Liver (tissue), 3 donors: Measurements from ENCODE around the gene HDAC2.
"Not testable (repeated sequence)": the region's sequence is repeated elsewhere in the genome, so short reads cannot be mapped to it uniquely, and the experiment has no call there.

Source experiments
- CTCF ChIP-seq: fragments of 150-350 bp; IDR thresholded peaks from 2 replicates; pipeline ENCODE4 v1.5.1; 2017; ENCODE audit warnings: improper control_type of control experiment, low read depth, low read length; ENCODE audit not compliant: missing input control
- EGR1 ChIP-seq, 2 donors: IDR thresholded peaks; 2 replicates each; pipeline ENCODE4 v1.6.1; 2016 to 2018; ENCODE audit warnings: antibody characterized with exemption in 2 of 2, low read depth in 2 of 2
- GABPA ChIP-seq, 2 donors: IDR thresholded peaks in 1 of 2; conservative IDR thresholded peaks in 1 of 2; 2 replicates each; pipeline ENCODE4 v1.6.1; 2016; ENCODE audit warnings: antibody characterized with exemption in 2 of 2, mild to moderate bottlenecking in 1 of 2, moderate library complexity in 1 of 2
- RAD21 ChIP-seq, 2 donors: IDR thresholded peaks; 2 replicates each; pipeline ENCODE4 v1.6.1; 2016; ENCODE audit warnings: antibody characterized with exemption in 2 of 2, mild to moderate bottlenecking in 2 of 2
- TAF1 ChIP-seq: conservative IDR thresholded peaks from 2 replicates; pipeline ENCODE4 v1.6.1; 2016; ENCODE audit warnings: antibody characterized with exemption, mild to moderate bottlenecking
- YY1 ChIP-seq: IDR thresholded peaks from 2 replicates; pipeline ENCODE4 v1.6.1; 2016; ENCODE audit warnings: antibody characterized with exemption, mild to moderate bottlenecking
- donor health status: healthy.
- donor health status: healthy.

- TF ChIP-seq RAD21 (IDR thresholded peaks at IDR 0.05); CTCF; YY1; TAF1; GABPA (IDR thresholded peaks at IDR 0.05 in 1 of 2, conservative IDR thresholded peaks at IDR 0.05 in 1 of 2); EGR1 (IDR thresholded peaks at IDR 0.05; ENCODE audit: low read depth in 2 of 2): not testable (repeated sequence)
Observed at GRCh38 chr6:114017146-114017545, 46.2 kb upstream of the HDAC2 start.
